GM19099 (cell line): ENCODE results near the gene SYNE3.

Experiments used
- POLR2A ChIP-seq: IDR thresholded peaks from 3 replicates; pipeline ENCODE4 v1.6.1; 2011; ENCODE audit warnings: low read depth; ENCODE audit not compliant: insufficient read length; ENCODE audit errors: extremely low read depth

The SYNE3 gene

DNA sequence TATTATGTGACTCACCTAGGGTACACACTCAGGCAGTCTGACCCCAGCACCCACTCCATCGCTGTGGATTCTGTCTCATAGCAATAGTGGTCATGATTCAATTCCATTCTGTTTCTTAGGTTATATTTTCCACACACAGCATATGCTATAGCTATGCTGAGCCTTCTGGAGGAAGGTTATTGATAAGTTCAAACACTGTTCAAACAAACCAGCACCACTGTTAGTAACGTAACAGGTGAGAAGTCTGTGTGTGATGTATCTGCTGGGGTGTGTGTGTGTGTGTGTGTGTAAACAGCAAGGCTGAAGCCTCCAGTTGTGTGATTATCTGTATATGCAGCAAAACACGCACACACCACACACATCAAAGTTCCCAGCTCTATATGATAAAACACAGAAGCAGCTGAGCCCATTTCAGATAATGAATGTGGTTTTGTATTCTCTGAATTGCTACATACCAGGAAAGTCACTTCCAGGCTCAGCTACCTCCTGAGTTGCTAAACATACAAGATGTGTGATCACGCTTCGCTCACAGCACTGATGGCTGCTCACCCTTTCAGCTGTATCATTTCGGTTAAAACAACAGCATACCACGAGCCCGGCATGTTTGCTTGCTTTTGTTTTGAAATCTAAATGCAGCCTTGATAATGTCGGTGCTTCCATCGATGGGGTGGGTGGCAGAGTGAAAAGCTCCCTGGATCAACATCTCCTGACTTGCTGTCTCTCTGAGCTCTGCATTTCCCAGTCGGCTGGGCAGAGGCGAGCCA is 6.8 kb upstream of the SYNE3 start:
- TF ChIP-seq POLR2A: no peak

DNA sequence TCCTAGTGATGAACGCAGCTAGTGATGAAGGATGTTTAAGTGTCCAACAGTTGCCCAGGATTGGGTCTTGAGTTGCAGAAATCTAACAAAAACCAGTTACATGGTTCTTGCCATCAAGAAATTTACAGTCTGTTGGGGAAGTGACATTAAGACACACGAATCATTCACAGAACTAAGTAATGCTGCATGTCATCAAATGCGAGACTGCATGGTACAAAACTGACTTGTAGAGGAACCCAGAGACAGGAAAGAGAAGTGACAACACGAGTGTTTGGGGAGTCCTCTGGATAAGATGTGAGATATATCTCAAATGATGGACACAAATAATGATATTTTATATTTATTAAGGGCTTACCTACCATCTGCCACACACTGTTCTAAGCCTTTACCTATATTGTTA is 6.1 kb upstream of the SYNE3 start:
- TF ChIP-seq POLR2A: no peak

DNA sequence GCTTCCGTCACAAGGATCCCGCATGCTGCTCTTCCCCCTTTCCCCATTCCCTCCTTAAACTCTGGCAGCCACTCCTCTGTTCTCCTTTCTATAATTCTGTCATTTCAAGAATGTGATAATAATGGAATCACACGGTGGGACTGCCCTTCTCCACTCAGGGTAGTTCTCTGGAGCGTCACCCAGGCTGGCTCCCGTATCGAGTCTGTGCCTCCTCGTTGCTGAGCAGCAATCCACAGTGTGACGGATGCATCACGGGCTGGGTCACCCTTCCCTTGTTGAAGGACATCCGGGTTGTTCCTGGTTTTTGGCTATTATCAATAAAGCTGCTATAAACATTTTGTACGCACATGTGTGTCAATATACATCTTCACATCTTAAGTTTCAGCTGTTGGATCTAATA is 5.7 kb upstream of the SYNE3 start:
- no peak for TF ChIP-seq POLR2A

DNA sequence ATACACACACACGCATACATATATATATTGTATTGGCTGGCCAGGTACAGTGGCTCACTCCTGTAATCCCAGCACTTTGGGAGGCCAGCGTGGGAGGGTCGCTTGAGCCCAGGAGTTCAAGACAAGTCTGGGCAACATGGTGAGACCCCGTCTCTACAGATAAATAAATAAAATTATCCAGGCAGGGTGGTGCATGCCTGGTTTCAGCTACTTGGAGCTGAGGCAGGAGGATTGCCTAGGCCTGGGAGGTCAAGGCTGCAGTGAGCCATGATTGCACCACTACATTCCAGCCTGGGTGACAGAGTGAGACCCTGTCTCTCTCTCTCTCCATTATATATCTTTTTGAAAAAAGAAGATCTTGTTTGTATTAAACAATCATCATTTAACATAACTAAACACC is 4.6 kb upstream of the SYNE3 start:
- TF ChIP-seq POLR2A: no peak

DNA sequence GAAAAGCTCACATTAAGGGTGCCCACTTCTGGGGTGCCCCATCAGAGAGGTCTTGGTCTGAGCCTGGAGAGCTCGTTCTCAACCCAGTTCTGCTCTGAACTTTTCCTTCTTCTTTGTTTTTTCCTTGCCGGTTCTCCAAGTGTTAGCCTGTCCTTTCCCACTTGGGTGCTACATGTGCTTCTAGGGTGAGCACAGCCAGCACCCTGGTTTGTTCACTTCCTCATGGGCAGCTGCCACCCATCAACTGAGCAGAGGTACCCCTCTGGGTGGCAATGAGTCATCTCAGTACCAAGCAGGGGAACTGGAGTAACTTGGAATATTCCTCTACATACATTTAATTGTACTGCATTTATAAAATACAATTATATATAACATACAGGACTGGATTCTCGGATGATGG is 3.9 kb upstream of the SYNE3 start:
- no peak for TF ChIP-seq POLR2A

DNA sequence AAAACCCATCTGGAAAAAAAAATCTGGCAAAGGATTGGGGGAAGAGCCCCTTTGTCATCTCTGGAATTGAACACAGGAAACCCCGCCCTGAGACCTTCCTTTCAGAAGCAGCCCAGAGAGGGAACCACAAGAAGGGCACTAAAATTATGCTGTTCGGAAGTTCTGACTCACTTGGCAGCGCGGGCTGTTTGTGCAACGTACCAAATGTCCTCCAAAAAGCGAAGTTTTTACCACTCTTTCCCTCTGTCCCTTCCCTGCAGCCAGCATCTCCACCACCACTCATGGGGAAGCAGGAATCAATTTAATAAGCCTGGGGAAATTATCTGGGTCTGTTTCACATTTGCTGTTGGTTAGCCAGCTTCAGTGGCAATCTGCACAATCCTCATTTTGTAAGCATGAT is 3.2 kb upstream of the SYNE3 start:
- TF ChIP-seq POLR2A: peak; percentile 27

DNA sequence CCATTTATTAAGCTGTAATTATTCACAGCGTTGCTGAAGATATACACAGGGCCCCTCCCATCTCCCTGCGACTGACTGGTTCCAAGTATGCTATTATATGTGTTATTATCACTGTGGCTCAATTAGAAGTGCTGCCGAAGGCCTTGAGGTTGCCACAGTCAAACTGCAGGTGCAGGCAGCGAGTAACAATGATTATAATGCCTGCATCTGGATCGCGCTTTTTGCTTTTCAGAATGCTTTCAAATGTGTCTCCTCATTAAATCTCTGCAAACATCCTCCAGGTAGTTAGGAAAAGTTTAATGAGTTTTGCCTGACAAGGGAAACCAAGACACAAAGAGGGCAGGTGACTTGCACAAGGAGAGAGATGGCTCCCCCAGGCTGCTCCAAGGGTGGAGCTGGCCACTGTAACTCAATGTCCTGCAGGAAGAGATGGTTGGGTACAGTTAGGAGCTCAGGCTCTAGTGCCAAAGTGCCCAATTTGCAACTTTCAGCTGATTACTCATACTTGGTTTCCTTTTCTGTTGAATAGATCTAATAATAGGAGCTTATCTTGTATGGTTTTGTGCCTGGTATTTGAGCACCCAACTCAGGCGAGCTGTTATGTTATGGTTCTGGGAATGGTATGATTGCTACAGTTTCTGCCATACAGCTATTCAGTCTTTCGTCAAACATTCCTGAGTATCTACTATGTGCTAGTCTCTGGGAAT is 1.7 kb upstream of the SYNE3 start:
- TF ChIP-seq POLR2A: no peak

DNA sequence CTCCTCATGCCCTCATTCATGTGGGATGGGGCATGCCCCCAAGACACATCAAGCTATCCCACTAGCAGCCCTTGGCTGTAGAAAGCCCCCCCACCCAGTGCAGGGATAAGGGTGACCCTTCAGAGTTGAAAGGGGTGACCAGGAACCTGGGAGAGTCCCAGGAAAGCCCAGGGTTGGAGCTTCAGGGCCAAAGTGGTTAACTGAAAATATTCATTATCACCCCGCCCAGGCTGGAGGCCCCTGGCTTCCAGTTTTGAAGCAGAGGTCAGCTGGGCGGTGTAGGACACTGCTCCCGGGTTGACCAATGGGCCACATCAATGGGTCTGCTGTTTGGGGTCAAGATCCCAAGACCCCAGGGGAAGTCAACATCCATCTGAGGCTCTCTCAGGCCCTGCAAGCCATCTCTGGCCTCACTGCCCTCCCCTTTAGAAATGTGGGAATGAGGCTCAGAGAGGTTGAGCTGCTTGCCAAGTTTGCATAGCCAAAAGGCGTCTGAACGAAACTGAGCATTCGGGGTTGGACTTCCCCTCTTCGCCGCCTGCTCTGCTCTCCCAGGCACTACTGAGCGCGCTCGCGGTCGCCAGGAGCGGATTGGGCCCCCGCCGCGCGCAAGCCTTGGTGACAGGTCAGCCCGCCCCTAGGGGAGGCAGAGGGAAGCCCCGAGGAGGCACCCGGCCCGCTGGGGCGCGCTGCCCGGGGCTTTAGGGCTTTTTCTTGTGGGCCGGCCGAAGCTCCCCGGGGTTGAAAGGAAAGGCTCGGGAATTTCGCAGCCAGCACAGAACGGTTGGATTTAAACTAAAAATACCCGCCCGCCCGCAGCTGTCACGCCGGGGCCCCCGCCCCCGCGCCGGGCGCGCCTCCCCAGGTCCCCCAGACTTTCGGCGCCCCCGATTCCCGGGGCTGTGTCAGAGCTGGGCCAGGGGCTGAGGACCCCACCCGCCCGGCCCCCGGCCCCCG is 576 bp downstream of the SYNE3 start:
- peak; percentile 55 for TF ChIP-seq POLR2A

DNA sequence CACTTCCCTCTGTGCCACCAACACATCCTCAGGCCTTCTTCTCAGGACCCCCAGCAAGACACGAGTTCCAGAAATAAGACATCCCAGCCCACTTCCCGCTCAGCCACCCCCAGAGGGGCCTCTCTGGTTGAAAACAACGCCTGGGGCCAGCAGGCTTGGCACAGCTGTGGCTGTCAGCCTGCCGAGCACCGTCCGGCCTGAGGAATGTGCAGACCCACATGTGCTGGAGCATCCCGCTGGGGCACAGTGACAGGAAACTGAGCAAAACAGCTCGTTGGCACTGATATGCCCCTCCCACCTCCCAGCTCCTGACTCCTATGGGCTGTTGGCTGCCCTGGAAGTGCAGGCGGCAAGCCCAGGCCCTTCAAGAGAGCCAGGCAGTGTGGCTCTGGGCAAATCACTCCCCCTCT is 1.4 kb downstream of the SYNE3 start:
- peak; percentile 41 for TF ChIP-seq POLR2A

DNA sequence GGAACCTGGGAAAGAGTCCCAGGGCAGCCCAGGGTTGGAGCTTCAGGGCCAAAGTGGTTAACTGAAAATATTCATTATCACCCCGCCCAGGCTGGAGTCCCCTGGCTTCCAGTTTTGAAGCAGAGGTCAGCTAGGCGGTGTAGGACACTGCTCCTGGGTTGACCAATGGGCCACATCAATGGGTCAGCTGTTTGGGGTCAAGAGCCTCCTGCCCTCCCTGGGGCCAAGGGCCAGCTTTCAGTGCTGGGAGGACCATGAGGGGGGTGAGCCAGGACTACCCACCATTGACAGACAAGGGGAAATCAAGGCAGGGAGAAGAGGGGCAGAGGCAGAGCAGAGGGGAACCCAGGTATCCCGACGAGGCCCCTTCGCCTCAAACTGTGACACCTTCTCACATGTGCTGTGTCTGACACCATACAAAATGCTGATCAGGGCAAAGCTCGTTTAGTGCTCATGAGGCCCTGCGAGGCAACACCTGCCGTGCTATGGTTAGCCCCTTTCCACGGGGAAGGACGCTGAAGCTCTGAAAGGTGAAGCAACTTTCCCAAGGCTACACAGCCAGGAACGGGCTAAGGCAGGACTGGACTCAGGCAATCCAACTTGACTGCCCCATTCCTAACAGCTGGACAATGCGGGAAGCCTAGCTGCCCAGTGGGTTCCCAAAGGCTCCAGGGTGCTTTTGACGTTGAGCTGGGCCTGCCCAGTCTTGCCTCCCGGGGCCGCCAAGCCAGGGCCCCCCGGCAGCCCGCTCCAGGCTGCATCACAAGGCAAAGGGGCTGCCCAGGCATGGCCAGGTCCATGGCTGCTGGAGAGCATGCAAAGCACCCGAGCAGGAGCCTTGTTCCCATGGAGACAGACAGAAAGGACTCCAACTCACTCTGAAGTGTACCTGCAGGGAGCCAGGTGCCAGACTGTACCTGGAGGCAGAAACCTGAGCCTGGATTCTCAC is 2.0 kb downstream of the SYNE3 start:
- no peak for TF ChIP-seq POLR2A

DNA sequence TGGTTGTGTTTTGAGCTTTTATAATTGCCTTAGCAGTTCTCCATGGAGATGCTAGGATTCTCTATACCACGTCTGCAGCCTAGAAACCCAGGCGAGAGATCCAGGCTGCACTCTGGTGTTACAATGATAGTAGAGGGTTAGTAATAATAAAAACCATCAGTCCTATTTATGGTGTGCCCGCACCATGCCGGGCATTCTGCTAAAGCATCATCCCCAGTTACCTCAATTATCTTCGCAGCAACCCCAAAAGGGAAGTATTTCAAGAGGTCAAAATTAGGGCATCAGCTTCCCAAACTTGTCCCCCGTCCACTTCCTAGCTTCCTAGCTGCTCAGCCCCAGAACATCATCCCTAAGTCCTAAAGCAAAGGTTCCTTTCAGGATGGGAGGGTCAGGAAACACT is 3.2 kb downstream of the SYNE3 start:
- no peak for TF ChIP-seq POLR2A

DNA sequence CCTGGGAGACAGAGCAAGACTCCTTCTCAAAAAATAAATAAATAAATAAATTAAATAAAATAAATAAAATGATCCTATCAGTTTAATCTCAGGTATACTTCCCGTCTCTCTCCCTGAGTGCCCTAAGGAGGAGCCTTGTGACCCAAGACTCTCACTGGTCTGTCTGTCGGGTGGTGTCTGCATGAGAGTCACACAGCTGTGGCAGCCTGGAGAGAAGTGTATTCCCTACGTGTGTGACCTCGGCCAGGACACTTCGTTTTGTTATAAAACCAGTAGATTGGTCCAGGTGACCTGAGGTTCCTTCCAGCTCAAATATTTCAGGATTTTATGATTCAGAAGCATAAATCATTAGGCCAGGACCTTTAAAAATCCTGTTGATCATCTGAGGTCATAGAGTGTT is 4.8 kb downstream of the SYNE3 start:
- TF ChIP-seq POLR2A: no peak

DNA sequence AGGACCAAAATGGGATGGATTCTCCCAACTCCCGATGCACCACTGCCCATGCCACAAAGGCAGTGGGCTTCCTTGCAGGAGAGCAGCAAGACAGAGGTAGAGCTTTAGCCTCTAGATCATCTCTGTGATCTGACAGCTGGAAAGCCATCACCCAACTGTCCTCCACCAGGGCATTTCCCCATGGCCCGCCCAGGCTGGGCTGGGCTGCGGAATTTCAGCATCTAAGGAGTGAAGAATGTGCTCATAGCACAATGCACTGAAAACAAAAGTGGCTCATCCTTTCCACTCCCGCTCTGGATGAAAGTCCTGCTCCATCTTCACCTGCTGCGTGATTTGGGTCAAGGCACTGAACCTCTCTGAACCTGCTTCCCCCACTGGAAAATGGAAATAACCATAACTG is 5.6 kb downstream of the SYNE3 start:
- no peak for TF ChIP-seq POLR2A

DNA sequence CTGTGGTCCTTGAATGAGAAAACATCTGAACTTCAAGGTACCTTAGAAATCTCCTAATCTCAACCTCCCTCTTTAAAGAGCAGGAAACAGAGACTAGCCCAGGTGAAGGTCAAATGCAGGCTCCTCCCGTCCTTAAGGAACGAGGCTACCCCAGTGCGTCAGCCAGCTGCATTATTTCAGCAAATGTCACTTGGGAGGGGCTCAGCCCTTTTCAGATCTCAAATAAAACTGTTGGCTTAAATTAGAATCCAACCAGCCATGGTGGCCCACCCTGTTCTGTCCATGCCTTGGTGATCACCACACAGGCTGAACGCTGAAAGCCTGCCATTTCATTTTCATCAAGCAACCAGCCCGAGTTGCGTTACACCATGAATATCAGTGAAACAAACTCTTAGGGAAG is 7.0 kb downstream of the SYNE3 start:
- TF ChIP-seq POLR2A: no peak
